ENCODE results near the gene SEPHS2. TPM values are rescaled to one million over a fixed set of nuclear protein-coding genes. Genes with fewer than 3 reads are reported as not detected.

SEPHS2 gene
- total and polyA plus RNA-seq, 8 donors: 14.8 to 35.4 (median 25.4) TPM

DNA sequence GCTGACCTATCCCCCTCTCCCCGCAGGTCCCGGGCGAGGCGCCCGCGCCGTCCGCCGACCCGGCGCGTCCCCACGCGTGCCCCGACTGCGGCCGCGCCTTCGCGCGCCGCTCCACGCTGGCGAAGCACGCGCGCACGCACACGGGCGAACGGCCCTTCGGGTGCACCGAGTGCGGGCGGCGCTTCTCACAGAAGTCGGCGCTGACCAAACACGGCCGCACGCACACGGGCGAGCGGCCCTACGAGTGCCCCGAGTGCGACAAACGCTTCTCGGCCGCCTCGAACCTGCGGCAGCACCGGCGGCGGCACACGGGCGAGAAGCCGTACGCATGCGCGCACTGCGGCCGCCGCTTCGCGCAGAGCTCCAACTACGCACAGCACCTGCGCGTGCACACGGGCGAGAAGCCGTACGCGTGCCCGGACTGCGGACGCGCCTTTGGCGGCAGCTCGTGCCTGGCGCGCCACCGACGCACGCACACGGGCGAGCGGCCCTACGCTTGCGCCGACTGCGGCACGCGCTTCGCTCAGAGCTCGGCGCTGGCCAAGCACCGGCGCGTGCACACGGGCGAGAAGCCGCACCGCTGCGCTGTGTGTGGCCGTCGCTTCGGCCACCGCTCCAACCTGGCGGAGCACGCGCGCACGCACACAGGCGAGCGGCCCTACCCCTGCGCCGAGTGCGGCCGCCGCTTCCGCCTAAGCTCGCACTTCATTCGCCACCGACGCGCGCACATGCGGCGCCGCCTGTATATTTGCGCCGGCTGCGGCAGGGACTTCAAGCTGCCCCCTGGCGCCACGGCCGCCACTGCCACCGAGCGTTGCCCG lies 27.9 kb downstream of the SEPHS2 start:
- Histone ChIP-seq H3K4me1 (peaks cover 18 to 25% (median 19%) of the 10 kb centered on the region in 3 donors), H3K27ac (peak overlapping the region; percentile 70 to 91 (median 90)), H3K27me3 (no peaks in the 10 kb centered on the region), H3K36me3 (no peaks in the 10 kb centered on the region), H3K9me3 (no peaks in the 10 kb centered on the region), H3K4me3 (peak overlapping the region; percentile 40 to 66 (median 50))
- ATAC-seq (peak; percentile 88 to 92 (median 90)), DNase-seq (peak; percentile 81 to 97 (median 92)), FAIRE-seq (no peak)
- intact Hi-C loops (cut with DNase I): no loop called here
- TF ChIP-seq, protein P1, sequence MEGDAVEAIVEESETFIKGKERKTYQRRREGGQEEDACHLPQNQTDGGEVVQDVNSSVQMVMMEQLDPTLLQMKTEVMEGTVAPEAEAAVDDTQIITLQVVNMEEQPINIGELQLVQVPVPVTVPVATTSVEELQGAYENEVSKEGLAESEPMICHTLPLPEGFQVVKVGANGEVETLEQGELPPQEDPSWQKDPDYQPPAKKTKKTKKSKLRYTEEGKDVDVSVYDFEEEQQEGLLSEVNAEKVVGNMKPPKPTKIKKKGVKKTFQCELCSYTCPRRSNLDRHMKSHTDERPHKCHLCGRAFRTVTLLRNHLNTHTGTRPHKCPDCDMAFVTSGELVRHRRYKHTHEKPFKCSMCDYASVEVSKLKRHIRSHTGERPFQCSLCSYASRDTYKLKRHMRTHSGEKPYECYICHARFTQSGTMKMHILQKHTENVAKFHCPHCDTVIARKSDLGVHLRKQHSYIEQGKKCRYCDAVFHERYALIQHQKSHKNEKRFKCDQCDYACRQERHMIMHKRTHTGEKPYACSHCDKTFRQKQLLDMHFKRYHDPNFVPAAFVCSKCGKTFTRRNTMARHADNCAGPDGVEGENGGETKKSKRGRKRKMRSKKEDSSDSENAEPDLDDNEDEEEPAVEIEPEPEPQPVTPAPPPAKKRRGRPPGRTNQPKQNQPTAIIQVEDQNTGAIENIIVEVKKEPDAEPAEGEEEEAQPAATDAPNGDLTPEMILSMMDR (IDR thresholded peaks at IDR 0.05): no peak
- 1% methylated on average over 101 to 140 of the region's 140 CpGs for WGBS, 2 donors

DNA sequence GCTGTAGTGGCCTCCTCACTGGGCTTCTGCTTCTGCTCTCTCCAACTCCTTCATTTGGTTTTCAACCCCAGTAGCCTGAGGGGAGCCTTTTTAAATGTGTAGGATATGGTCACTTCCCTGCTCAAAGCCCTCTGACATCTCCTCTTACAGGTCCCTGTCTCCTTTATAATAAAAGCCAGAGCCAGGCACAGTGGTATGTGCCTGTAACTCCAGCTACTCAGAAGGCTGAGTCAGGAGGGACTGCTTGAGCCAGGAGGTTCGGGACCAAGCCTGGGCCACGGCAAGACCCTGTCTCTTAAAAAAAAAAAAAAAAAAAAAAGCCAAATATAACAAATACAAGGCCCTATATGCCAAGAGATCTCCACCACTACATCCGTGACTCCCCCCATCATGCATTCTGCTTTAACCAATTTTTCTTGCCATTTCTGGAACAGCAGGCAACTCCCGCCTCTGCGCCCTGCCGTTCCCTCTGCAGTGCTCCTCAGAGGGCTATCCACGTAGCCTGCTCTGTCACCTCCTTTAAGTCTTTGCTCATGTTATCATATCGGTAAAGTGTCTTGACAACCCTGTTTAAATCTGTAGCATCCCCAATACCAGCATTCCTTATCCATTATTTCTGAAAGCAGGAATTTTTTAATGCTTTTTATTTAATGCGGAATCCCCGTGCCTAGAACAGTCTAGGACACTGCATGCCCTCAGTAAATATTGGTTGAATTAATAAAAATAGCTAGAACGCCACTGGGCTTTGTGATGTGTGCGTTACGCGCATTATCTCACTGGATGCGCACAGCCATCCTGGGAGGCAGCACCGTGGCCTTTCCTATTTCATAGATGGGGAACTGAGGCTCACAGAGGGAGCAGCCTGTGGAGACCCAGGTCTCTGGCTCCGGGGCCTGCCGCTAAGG lies 28.8 kb downstream of the SEPHS2 start:
- intact Hi-C loops (cut with DNase I): no loop called here

GRCh38 chr16:30416047-30416603 lies 29.5 kb downstream of the SEPHS2 start:
- Histone ChIP-seq H3K9me3 (no peaks in the 10 kb centered on the region), H3K4me1 (peaks cover 19 to 25% (median 20%) of the 10 kb centered on the region in 3 donors), H3K27me3 (no peaks in the 10 kb centered on the region), H3K27ac (no peak overlapping the region), H3K4me3 (no peak overlapping the region), H3K36me3 (no peaks in the 10 kb centered on the region)
- DNase-seq (no peak), FAIRE-seq (no peak), ATAC-seq (no peak)
- WGBS, 2 donors: 84 to 85% methylated on average over 4 of the region's 4 CpGs
- intact Hi-C loops (cut with DNase I): no loop called here
- TF ChIP-seq, protein P1 (IDR thresholded peaks at IDR 0.05): no peak

More for the DNA sequence above, 28.8 kb downstream of the SEPHS2 start:
- Histone ChIP-seq H3K4me3 (peak overlapping the region; percentile 40 to 66 (median 50)), H3K9me3 (no peaks in the 10 kb centered on the region), H3K27me3 (no peaks in the 10 kb centered on the region), H3K36me3 (no peaks in the 10 kb centered on the region), H3K4me1 (peaks cover 19 to 25% (median 20%) of the 10 kb centered on the region in 3 donors), H3K27ac (peak overlapping the region; percentile 70 to 91 (median 90))
- TF ChIP-seq, protein P1 (IDR thresholded peaks at IDR 0.05): no peak
- ATAC-seq (no peak), DNase-seq (no peak), FAIRE-seq (no peak)
- whole genome bisulfite sequencing, 2 donors: 59 to 60% methylated on average over 18 of the region's 18 CpGs

DNA sequence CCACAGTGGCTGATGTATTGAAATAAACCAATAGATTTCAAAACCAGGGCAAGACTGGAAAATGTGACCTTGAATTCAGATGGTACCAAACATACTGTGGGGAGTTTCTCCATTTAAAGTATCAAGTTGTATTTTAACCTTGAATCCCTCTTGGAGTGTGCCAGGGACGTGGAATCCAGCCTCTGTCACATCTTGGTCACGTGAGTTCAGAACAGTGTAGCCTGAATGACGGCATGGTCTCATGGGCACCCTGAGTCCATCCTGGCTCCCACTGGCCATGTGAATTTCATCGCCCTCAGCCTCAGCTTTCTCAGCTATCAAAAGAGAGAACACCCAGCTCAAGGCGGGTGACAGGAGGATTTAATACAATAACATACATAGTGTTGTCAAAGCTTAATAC lies 31.5 kb downstream of the SEPHS2 start:
- ATAC-seq (peak; percentile 0 to 22 (median 18)), DNase-seq (peak in 2 of 6 donors; percentile 57), FAIRE-seq (no peak)
- intact Hi-C loops (cut with DNase I): no loop called here
- Histone ChIP-seq H3K27me3 (no peaks in the 10 kb centered on the region), H3K27ac (peak overlapping the region; percentile 37 to 75 (median 58)), H3K4me3 (no peak overlapping the region), H3K36me3 (no peaks in the 10 kb centered on the region), H3K9me3 (no peaks in the 10 kb centered on the region), H3K4me1 (peaks cover 20 to 32% (median 21%) of the 10 kb centered on the region in 3 donors)
- TF ChIP-seq, protein P1 (IDR thresholded peaks at IDR 0.05): no peak
- WGBS, 2 donors: 43 to 46% methylated on average over 5 of the region's 5 CpGs

Data from pancreas (tissue), 10 donors.